ENCODE measurements around the gene EPB41L2. TPM values are rescaled to one million over a fixed set of nuclear protein-coding genes. Genes with fewer than 3 reads are reported as not detected.

The EPB41L2 gene
- total RNA-seq, 1 experiment from 2014 or later: 74.8 TPM

DNA sequence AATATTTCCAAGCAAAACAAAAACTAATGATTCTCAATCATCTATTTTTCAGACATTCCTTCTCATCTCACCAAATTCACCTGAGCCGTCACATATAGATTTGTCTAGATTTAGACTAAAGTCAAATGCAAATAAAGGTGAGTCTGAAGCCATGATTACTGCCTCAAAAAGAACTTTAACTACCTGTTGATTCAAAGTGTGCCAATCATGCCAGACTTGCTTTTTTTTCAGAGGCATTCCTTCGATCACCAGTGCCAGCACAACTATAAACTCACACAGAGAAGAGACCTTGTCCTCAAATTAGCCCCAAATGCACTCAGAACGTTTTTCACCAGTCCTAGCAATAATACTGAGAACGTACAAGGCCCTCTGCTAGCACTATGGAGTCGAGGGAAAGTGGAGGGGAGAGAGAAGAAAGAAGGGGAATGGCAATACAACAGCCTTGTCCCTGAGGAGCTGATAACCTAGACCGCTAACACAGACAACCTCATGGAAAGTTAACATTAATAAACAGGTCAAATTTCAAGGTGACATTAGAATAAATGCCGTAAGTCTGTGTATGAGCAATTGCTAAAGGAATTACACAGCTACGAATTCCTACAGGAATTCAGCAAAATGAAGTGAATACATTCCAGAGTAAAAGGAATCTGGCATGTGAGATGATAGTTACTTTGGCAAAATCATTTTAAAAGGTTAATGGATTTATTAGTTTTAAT lies 60.9 kb downstream of the EPB41L2 start:
- Histone ChIP-seq H3K9me2 (ENCODE audit: insufficient read depth) (no peaks in the 10 kb centered on the region), H3K79me2 (ENCODE audit: insufficient read depth, low read length) (peaks cover 61% of the 10 kb centered on the region), H3K4me1 (ENCODE audit: control insufficient read depth in 1 of 2, insufficient read depth in 2 of 2, low read length in 2 of 2) (no peaks in the 10 kb centered on the region), H2AFZ (ENCODE audit: low read depth, low read length, poor library complexity, severe bottlenecking) (no peak overlapping the region), H4K20me1 (ENCODE audit: insufficient read depth) (no peaks in the 10 kb centered on the region), H3K4me3 (replicated peaks in 1 of 2; ENCODE audit: low read depth in 1 of 2, low read length in 2 of 2) (no peak overlapping the region), H3K27ac (ENCODE audit: low read depth, low read length) (no peak overlapping the region), H3K9me3 (ENCODE audit: control insufficient read depth in 1 of 2, insufficient read depth in 1 of 2, low read depth in 1 of 2, low read length in 2 of 2) (peaks cover 0 to 3% of the 10 kb centered on the region in 2 experiments; a peak in 2 of 4 replicates), H3K9ac (ENCODE audit: low read length) (no peak overlapping the region), H3K36me3 (ENCODE audit: control insufficient read depth in 1 of 2, insufficient read depth in 2 of 2, low read length in 2 of 2) (no peaks in the 10 kb centered on the region), H3K27me3 (ENCODE audit: insufficient read depth, low read length) (no peaks in the 10 kb centered on the region), H3K4me2 (ENCODE audit: low read length) (no peak overlapping the region)
- TF ChIP-seq ZFX (IDR thresholded peaks at IDR 0.05): no peak
- no peak for TF ChIP-seq FOSL1 (IDR thresholded peaks at IDR 0.05; ENCODE audit: low read depth)
- TF ChIP-seq SP1 (IDR thresholded peaks at IDR 0.05; ENCODE audit: low read depth): no peak
- no peak for TF ChIP-seq SRF (IDR thresholded peaks at IDR 0.05; ENCODE audit: low read depth)
- no peak for TF ChIP-seq POLR2A (IDR thresholded peaks at IDR 0.05; ENCODE audit: borderline replicate concordance, extremely low read depth, insufficient read depth, insufficient read length)
- no peak for TF ChIP-seq YY1 (IDR thresholded peaks at IDR 0.05; ENCODE audit: extremely low read depth, insufficient replicate concordance, low read depth, low read length)
- TF ChIP-seq CBX3 (IDR thresholded peaks at IDR 0.05; ENCODE audit: low read depth): no peak
- TF ChIP-seq, protein P1, sequence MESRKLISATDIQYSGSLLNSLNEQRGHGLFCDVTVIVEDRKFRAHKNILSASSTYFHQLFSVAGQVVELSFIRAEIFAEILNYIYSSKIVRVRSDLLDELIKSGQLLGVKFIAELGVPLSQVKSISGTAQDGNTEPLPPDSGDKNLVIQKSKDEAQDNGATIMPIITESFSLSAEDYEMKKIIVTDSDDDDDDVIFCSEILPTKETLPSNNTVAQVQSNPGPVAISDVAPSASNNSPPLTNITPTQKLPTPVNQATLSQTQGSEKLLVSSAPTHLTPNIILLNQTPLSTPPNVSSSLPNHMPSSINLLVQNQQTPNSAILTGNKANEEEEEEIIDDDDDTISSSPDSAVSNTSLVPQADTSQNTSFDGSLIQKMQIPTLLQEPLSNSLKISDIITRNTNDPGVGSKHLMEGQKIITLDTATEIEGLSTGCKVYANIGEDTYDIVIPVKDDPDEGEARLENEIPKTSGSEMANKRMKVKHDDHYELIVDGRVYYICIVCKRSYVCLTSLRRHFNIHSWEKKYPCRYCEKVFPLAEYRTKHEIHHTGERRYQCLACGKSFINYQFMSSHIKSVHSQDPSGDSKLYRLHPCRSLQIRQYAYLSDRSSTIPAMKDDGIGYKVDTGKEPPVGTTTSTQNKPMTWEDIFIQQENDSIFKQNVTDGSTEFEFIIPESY (IDR thresholded peaks at IDR 0.05; ENCODE audit: extremely low read depth, insufficient replicate concordance, low read length): no peak
- no peak for TF ChIP-seq ZNF274 (IDR thresholded peaks at IDR 0.05; ENCODE audit: low read depth, low read length)
- TF ChIP-seq, protein P2, sequence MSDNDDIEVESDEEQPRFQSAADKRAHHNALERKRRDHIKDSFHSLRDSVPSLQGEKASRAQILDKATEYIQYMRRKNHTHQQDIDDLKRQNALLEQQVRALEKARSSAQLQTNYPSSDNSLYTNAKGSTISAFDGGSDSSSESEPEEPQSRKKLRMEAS (IDR thresholded peaks at IDR 0.05): no peak
- ChIA-PET POLR2A (no interaction called here), RAD21 (ENCODE audit: low non-redundant PET in 1 of 2, low total read pairs in 2 of 2, uncharacterized antibody in 2 of 2, unreplicated experiment in 2 of 2) (no interaction called here), CTCF (no interaction called here)
- no TSS peak for BruUV-seq (replicated peaks)
- no peak for DNase-seq (ENCODE audit: low read depth, low spot score)
- intact Hi-C loops (cut with micrococcal nuclease): no loop called here
- no peak for ATAC-seq
